A673 (cell line): ENCODE data around the gene ZFYVE28.

Experiments
- CTCF ChIP-seq: fragments of 300-800, 200-600 bp; sonication (generic); conservative IDR thresholded peaks from 2 replicates; pipeline ENCODE4 v1.5.1; 2017; ENCODE audit warnings: low read depth, mild to moderate bottlenecking, antibody characterized with exemption, low read length, moderate library complexity, mixed read lengths
- EZH2 ChIP-seq: fragments of 200-600 bp; sonication (generic); IDR thresholded peaks from 2 replicates; pipeline ENCODE4 v1.6.1; 2017; ENCODE audit warnings: borderline replicate concordance, low read depth, mild to moderate bottlenecking, mixed read lengths, antibody characterized with exemption, low read length; ENCODE audit not compliant: poor library complexity, severe bottlenecking

DNA sequence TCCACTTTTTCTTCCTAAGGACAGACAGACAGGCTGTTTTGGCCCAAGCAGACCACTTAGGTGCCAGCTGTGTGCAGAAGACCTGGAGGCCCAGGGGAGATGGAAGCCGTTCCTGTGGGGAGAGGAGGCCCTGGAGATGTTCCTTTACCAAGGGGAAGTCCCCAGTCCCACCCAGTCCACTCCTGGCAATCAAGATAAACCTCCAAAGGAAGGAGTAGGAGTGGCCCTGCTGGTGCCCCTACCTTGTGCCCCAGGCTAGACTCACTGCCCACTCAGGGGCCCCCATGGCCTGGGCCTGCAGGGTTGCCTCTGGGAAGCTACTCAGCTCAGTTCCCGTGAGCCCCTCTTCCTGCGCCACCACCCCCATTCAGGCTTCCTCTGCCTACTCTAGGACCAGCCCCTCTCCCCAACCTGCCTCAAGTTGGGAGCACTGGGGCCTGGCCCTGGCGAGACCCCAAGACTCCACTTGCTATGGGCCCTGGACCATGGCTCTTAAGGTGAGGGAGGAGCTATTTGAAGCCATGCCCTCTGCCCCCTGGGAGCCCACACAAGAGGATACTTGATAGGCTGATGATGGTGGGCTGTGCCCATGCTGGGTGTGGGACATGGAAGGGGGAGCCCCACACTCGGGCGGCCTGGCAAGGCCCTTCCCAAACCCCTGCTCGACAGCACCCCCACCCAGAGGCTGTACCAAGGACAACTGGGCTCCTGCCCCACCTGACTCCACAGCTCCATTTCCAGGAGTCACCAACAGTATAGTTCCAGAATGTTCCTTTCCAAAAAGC, 25.7 kb upstream of the ZFYVE28 start:
- TF ChIP-seq CTCF = no peak
- TF ChIP-seq EZH2 = no peak
